HCT116 (cell line): ENCODE data around the gene TIMP3. TPM values are rescaled to one million over a fixed set of nuclear protein-coding genes. Genes with fewer than 3 reads are reported as not detected.

Experiments used
- ATAC-seq: fragments of 200-7000 bp; cut with Tn5 transposase; 2 replicates; pipeline ENCODE4 v1.9.1; 2020; ENCODE audit warnings: mild to moderate bottlenecking, moderate library complexity
- BruUV-seq: library from RNA; stranded (reverse); fragments of 400-500 nt; replicated peaks from 2 replicates; lab custom pipeline; 2021; lab: Mats Ljungman, UMichigan
- CTCF ChIA-PET: fragments of 300-600 bp; sonication (Branson Sonifier 250); formaldehyde crosslinking; loops from one replicate; lab custom pipeline; 2021; ENCODE audit warnings: antibody characterized with exemption; lab: Charles Lee
- POLR2A ChIA-PET: fragments of 300-600, 350-600 bp; sonication (Branson Sonifier 250); formaldehyde crosslinking; loops from one replicate; lab custom pipeline; 2021; ENCODE audit warnings: antibody characterized with exemption; lab: Charles Lee
- RAD21 ChIA-PET, 2 experiments: fragments of 300-600 bp; sonication (Branson Sonifier 250); formaldehyde crosslinking; loops; one replicate each; lab custom pipeline; 2023; ENCODE audit warnings: low total read pairs in 2 of 2; ENCODE audit not compliant: uncharacterized antibody in 2 of 2, unreplicated experiment in 2 of 2, low non-redundant PET in 1 of 2; lab: Charles Lee
- DNase-seq: peaks from one replicate; pipeline ENCODE4 v3.0.0-alpha.2; 2010; ENCODE audit warnings: low read depth, low spot score
- H2AFZ ChIP-seq: fragments of 200-600 bp; shearing (Covaris generic), sonication (generic); 2 replicates; pipeline ENCODE4 v1.6.1; 2017; ENCODE audit warnings: low read depth, mixed run types, mixed read lengths, antibody characterized with exemption, low read length; ENCODE audit not compliant: poor library complexity, severe bottlenecking
- H3K27ac ChIP-seq: 2 replicates; pipeline ENCODE4 v1.5.1; 2012; ENCODE audit warnings: low read depth, low read length
- H3K27me3 ChIP-seq: fragments of 200-600 bp; sonication (generic); 2 replicates; pipeline ENCODE4 v1.6.1; 2016; ENCODE audit warnings: mixed run types, low read length, mixed read lengths; ENCODE audit not compliant: insufficient read depth
- H3K36me3 ChIP-seq, 2 experiments: fragments of 200-500 bp in 1 of 2; fragments of 200-600 bp in 1 of 2; sonication (Bioruptor generic) in 1 of 2; sonication (generic) in 1 of 2; 2 replicates each; pipeline versions ENCODE4 v1.5.1 to v1.6.1; 2014 to 2016; ENCODE audit warnings: low read length in 2 of 2, inconsistent platforms in 1 of 2, mixed read lengths in 1 of 2, mixed run types in 1 of 2; ENCODE audit not compliant: insufficient read depth in 2 of 2, control insufficient read depth in 1 of 2
- H3K4me1 ChIP-seq, 2 experiments: fragments of 200-600 bp in 1 of 2; sonication (generic) in 1 of 2; 2 replicates each; pipeline versions ENCODE4 v1.5.1 to v1.6.1; 2012 to 2017; ENCODE audit warnings: low read length in 2 of 2, inconsistent platforms in 1 of 2, mild to moderate bottlenecking in 1 of 2, mixed read lengths in 1 of 2, mixed run types in 1 of 2, moderate library complexity in 1 of 2; ENCODE audit not compliant: insufficient read depth in 2 of 2, control insufficient read depth in 1 of 2
- H3K4me2 ChIP-seq: fragments of 200-600 bp; sonication (generic); 2 replicates; pipeline ENCODE4 v1.6.1; 2017; ENCODE audit warnings: mixed run types, low read length, mixed read lengths
- H3K4me3 ChIP-seq, 2 experiments: fragments of 200-600 bp in 1 of 2; sonication (generic) in 1 of 2; replicated peaks in 1 of 2; 2 replicates each; pipeline ENCODE4 v1.5.1; 2011 to 2016; ENCODE audit warnings: low read length in 2 of 2, control low read depth in 1 of 2, low read depth in 1 of 2, mild to moderate bottlenecking in 1 of 2, mixed read lengths in 1 of 2, mixed run types in 1 of 2
- H3K79me2 ChIP-seq: fragments of 200-600 bp; sonication (generic); 2 replicates; pipeline ENCODE4 v1.6.1; 2017; ENCODE audit warnings: mild to moderate bottlenecking, mixed run types, low read length, moderate library complexity, mixed read lengths; ENCODE audit not compliant: insufficient read depth
- H3K9ac ChIP-seq: fragments of 200-600 bp; sonication (generic); 2 replicates; pipeline ENCODE4 v1.6.1; 2016; ENCODE audit warnings: low read length, mixed read lengths
- H3K9me2 ChIP-seq: fragments of 200-600 bp; sonication (generic), shearing (Covaris generic); 2 replicates; pipeline ENCODE4 v1.6.1; 2017; ENCODE audit warnings: mixed run types, mild to moderate bottlenecking, moderate library complexity; ENCODE audit not compliant: insufficient read depth
- H3K9me3 ChIP-seq, 2 experiments: fragments of 200-500 bp in 1 of 2; fragments of 200-600 bp in 1 of 2; sonication (Bioruptor generic) in 1 of 2; sonication (generic) in 1 of 2; 2 replicates each; pipeline ENCODE4 v1.6.1; 2014 to 2017; ENCODE audit warnings: low read length in 2 of 2, mixed read lengths in 2 of 2, inconsistent platforms in 1 of 2, low read depth in 1 of 2, mild to moderate bottlenecking in 1 of 2, mixed run types in 1 of 2, moderate library complexity in 1 of 2; ENCODE audit not compliant: control insufficient read depth in 1 of 2, insufficient read depth in 1 of 2
- H4K20me1 ChIP-seq: fragments of 200-600 bp; sonication (generic), shearing (Covaris generic); 2 replicates; pipeline ENCODE4 v1.6.1; 2017; ENCODE audit warnings: mixed run types, mild to moderate bottlenecking, moderate library complexity; ENCODE audit not compliant: insufficient read depth
- ATF3 ChIP-seq: IDR thresholded peaks from 2 replicates; pipeline ENCODE4 v1.6.1; 2012
- CBX3 ChIP-seq: IDR thresholded peaks from 2 replicates; pipeline ENCODE4 v1.6.1; 2012; ENCODE audit warnings: low read depth
- CEBPB ChIP-seq: IDR thresholded peaks from 2 replicates; pipeline ENCODE4 v1.6.1; 2012; ENCODE audit warnings: low read depth
- CTCF ChIP-seq, 3 experiments: fragments of 200-600 bp in 1 of 3; sonication (generic) in 1 of 3; IDR thresholded peaks in 2 of 3; conservative IDR thresholded peaks in 1 of 3; 2 replicates each; pipeline ENCODE4 v1.5.1; 2012 to 2017; ENCODE audit warnings: low read depth in 2 of 3, low read length in 2 of 3, antibody characterized with exemption in 1 of 3, borderline replicate concordance in 1 of 3, control low read depth in 1 of 3, mild to moderate bottlenecking in 1 of 3, mixed read lengths in 1 of 3, mixed run types in 1 of 3, moderate library complexity in 1 of 3; ENCODE audit not compliant: insufficient read depth in 1 of 3
- EGR1 ChIP-seq: IDR thresholded peaks from 2 replicates; pipeline ENCODE4 v1.6.1; 2012; ENCODE audit warnings: low read depth
- EZH2phosphoT487 ChIP-seq: fragments of 200-600 bp; IDR thresholded peaks from 2 replicates; pipeline ENCODE4 v1.6.1; 2018; ENCODE audit warnings: antibody characterized with exemption, borderline replicate concordance
- FOSL1 ChIP-seq: IDR thresholded peaks from 2 replicates; pipeline ENCODE4 v1.6.1; 2012; ENCODE audit warnings: low read depth
- JUND ChIP-seq: IDR thresholded peaks from 2 replicates; pipeline ENCODE4 v1.6.1; 2012
- MAX ChIP-seq: IDR thresholded peaks from 2 replicates; pipeline ENCODE4 v1.6.1; 2012
- POLR2A ChIP-seq: IDR thresholded peaks from 2 replicates; pipeline ENCODE4 v1.7.0; 2011; ENCODE audit warnings: borderline replicate concordance; ENCODE audit not compliant: insufficient read depth, insufficient read length; ENCODE audit errors: extremely low read depth
- RAD21 ChIP-seq: IDR thresholded peaks from 2 replicates; pipeline ENCODE4 v1.6.1; 2012; ENCODE audit warnings: low read depth, mild to moderate bottlenecking
- SP1 ChIP-seq: IDR thresholded peaks from 2 replicates; pipeline ENCODE4 v1.6.1; 2012; ENCODE audit warnings: low read depth
- TCF7L2 ChIP-seq: IDR thresholded peaks from 2 replicates; pipeline ENCODE4 v1.7.0; 2011; ENCODE audit warnings: borderline replicate concordance, inconsistent platforms; ENCODE audit not compliant: insufficient read depth, insufficient read length; ENCODE audit errors: extremely low read depth
- YY1 ChIP-seq: IDR thresholded peaks from 2 replicates; pipeline ENCODE4 v1.6.1; 2011; ENCODE audit warnings: low read length, low read depth, moderate library complexity, mild to moderate bottlenecking; ENCODE audit not compliant: insufficient replicate concordance; ENCODE audit errors: extremely low read depth
- ZFX ChIP-seq: fragments of 450-650 bp; IDR thresholded peaks from 2 replicates; pipeline ENCODE4 v1.6.1; 2017
- ZNF274 ChIP-seq: fragments of 200-500 bp; sonication (Bioruptor generic); IDR thresholded peaks from 2 replicates; pipeline ENCODE4 v1.6.1; 2014; ENCODE audit warnings: mild to moderate bottlenecking, low read depth, low read length, inconsistent platforms
- intact Hi-C: fragments of 100-400 bp; cut with micrococcal nuclease; formaldehyde crosslinking; loops from 2 replicates; pipeline ENCODE4 v1.10.0; 2022
- total RNA-seq: library from RNA; stranded (reverse); gene quantifications from one replicate; pipeline ENCODE4 v1.2.1, GENCODE V29; 2021; ENCODE audit not compliant: unreplicated experiment

Gene TIMP3
- total RNA-seq, 1 experiment from 2014 or later, result 2.2 TPM

GRCh38 chr22:32850157-32850556 lies 48.7 kb downstream of the TIMP3 start:
- no peaks in the 10 kb centered on the region for H3K4me1 ChIP-seq
- H3K4me2 ChIP-seq, result no peak overlapping the region
- no peak for ATAC-seq
- H3K27ac ChIP-seq, result no peak overlapping the region
- H3K4me3 ChIP-seq, result no peak overlapping the region
- H3K27me3 ChIP-seq, result peaks cover 64% of the 10 kb centered on the region
- no peaks in the 10 kb centered on the region for H3K9me2 ChIP-seq
- no peaks in the 10 kb centered on the region for H4K20me1 ChIP-seq
- CTCF ChIA-PET, result interaction anchor here (0.7 kb wide), 1 partner anchor 13 kb away, joined by 3 read pairs; no protein-coding TSS in a partner anchor
- RAD21 ChIA-PET, result no interaction called here
- no peaks in the 10 kb centered on the region for H3K36me3 ChIP-seq
- BruUV-seq, result no TSS peak
- H3K79me2 ChIP-seq, result no peaks in the 10 kb centered on the region
- intact Hi-C loops, result no loop called here
- H3K9ac ChIP-seq, result no peak overlapping the region
- POLR2A ChIA-PET, result no interaction called here
- no peak for TF ChIP-seq CBX3
- TF ChIP-seq, all 23 proteins: peak for 0
- DNase-seq, result no peak
- Histone ChIP-seq H3K9me3 (no peaks in the 10 kb centered on the region), H2AFZ (no peak overlapping the region)

GRCh38 chr22:32850591-32851517 lies 49.3 kb downstream of the TIMP3 start:
- H3K4me2 ChIP-seq, result no peak overlapping the region
- no peaks in the 10 kb centered on the region for H3K79me2 ChIP-seq
- no peak for DNase-seq
- H3K9me2 ChIP-seq, result no peaks in the 10 kb centered on the region
- ChIA-PET POLR2A (no interaction called here), CTCF (no interaction called here), RAD21 (no interaction called here)
- no peak overlapping the region for H3K9ac ChIP-seq
- no peaks in the 10 kb centered on the region for H3K4me1 ChIP-seq
- no peak overlapping the region for H2AFZ ChIP-seq
- no TSS peak for BruUV-seq
- no peaks in the 10 kb centered on the region for H4K20me1 ChIP-seq
- ATAC-seq, result no peak
- no peak for TF ChIP-seq EGR1
- no peak for TF ChIP-seq TCF7L2
- no peak for TF ChIP-seq YY1
- no peak for TF ChIP-seq FOSL1
- no peak for TF ChIP-seq ZNF274
- no peak for TF ChIP-seq CTCF (IDR thresholded peaks at IDR 0.05 in 2 of 3, conservative IDR thresholded peaks at IDR 0.05 in 1 of 3; ENCODE audit: borderline replicate concordance in 1 of 3, insufficient read depth in 1 of 3, low read depth in 2 of 3, low read length in 2 of 3)
- TF ChIP-seq RAD21, result no peak
- no peak for TF ChIP-seq CBX3
- no peak for TF ChIP-seq CEBPB
- no peak for TF ChIP-seq ATF3
- TF ChIP-seq ZFX, result no peak
- TF ChIP-seq JUND, result no peak
- TF ChIP-seq MAX, result no peak
- TF ChIP-seq EZH2phosphoT487, result no peak
- TF ChIP-seq POLR2A, result no peak
- TF ChIP-seq SP1, result no peak
- intact Hi-C loops, result no loop called here
- peaks cover 64% of the 10 kb centered on the region for H3K27me3 ChIP-seq
- no peak overlapping the region for H3K4me3 ChIP-seq
- no peak overlapping the region for H3K27ac ChIP-seq
- H3K9me3 ChIP-seq, result no peaks in the 10 kb centered on the region
- H3K36me3 ChIP-seq, result no peaks in the 10 kb centered on the region
